Measurements from ENCODE around the gene NPR1.

The NPR1 gene

GRCh38 chr1:153680120-153680403 is 1.6 kb downstream of the NPR1 start:
- Histone ChIP-seq H2AFZ (ENCODE audit: low read depth, low read length, severe bottlenecking) (no peak overlapping the region), H3K4me3 (ENCODE audit: insufficient read depth, low read length, poor library complexity, severe bottlenecking) (no peak overlapping the region)

DNA sequence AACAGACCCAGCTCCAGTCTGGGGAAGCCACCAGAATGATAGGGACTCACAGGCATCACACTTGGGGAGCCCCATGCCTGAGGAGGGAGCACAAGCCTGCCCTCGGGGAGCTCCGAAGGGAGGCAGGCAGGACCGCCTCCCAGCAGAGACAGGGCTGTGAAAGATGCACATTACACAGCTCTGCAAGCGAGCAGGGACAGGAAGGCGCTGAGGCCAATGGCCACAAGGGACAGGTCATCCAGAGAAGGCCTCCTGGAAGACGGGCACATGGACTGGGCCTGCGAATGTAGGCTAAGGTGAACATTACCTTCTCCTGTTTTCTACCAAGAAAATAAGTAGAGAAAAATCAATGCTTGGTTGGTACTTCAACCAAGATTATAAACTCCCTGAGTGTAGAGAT is 4.2 kb downstream of the NPR1 start:
- Histone ChIP-seq H3K9me2 (replicated peaks; ENCODE audit: insufficient read depth, low read length) (no peaks in the 10 kb centered on the region), H3K27me3 (ENCODE audit: low read length) (no peaks in the 10 kb centered on the region), H3K4me2 (ENCODE audit: low read depth, low read length, poor library complexity, severe bottlenecking) (no peak overlapping the region), H3K9ac (ENCODE audit: low read length) (no peak overlapping the region), H3F3A (ENCODE audit: insufficient read depth) (no peaks in the 10 kb centered on the region), H3K36me3 (ENCODE audit: low read length) (no peaks in the 10 kb centered on the region), H3K4me3 (ENCODE audit: insufficient read depth, low read length, poor library complexity, severe bottlenecking) (no peak overlapping the region), H3K9me3 (ENCODE audit: insufficient read depth, low read length) (no peaks in the 10 kb centered on the region), H2AFZ (ENCODE audit: low read depth, low read length, severe bottlenecking) (no peak overlapping the region), H3K79me2 (ENCODE audit: insufficient read depth, low read length) (no peaks in the 10 kb centered on the region), H4K20me1 (ENCODE audit: low read depth, low read length) (no peaks in the 10 kb centered on the region), H3K27ac (ENCODE audit: low read depth, low read length) (no peak overlapping the region)
- TF ChIP-seq, protein P1, sequence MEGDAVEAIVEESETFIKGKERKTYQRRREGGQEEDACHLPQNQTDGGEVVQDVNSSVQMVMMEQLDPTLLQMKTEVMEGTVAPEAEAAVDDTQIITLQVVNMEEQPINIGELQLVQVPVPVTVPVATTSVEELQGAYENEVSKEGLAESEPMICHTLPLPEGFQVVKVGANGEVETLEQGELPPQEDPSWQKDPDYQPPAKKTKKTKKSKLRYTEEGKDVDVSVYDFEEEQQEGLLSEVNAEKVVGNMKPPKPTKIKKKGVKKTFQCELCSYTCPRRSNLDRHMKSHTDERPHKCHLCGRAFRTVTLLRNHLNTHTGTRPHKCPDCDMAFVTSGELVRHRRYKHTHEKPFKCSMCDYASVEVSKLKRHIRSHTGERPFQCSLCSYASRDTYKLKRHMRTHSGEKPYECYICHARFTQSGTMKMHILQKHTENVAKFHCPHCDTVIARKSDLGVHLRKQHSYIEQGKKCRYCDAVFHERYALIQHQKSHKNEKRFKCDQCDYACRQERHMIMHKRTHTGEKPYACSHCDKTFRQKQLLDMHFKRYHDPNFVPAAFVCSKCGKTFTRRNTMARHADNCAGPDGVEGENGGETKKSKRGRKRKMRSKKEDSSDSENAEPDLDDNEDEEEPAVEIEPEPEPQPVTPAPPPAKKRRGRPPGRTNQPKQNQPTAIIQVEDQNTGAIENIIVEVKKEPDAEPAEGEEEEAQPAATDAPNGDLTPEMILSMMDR (IDR thresholded peaks at IDR 0.05; ENCODE audit: insufficient read depth, low read length, poor library complexity, severe bottlenecking) = no peak
- no peak for TF ChIP-seq EZH2phosphoT487 (conservative IDR thresholded peaks at IDR 0.05; ENCODE audit: low read length)

More at GRCh38 chr1:153680120-153680403, 1.6 kb downstream of the NPR1 start:
- no peak overlapping the region for H3K4me2 ChIP-seq (ENCODE audit: low read depth, low read length, poor library complexity, severe bottlenecking)
- no peaks in the 10 kb centered on the region for H3K27me3 ChIP-seq (ENCODE audit: low read length)
- H3K9ac ChIP-seq (ENCODE audit: low read length) = no peak overlapping the region
- no peaks in the 10 kb centered on the region for H3K36me3 ChIP-seq (ENCODE audit: low read length)
- H4K20me1 ChIP-seq (ENCODE audit: low read depth, low read length) = no peaks in the 10 kb centered on the region
- H3F3A ChIP-seq (ENCODE audit: insufficient read depth) = no peaks in the 10 kb centered on the region
- H3K27ac ChIP-seq (ENCODE audit: low read depth, low read length) = no peak overlapping the region
- TF ChIP-seq EZH2phosphoT487 (conservative IDR thresholded peaks at IDR 0.05; ENCODE audit: low read length) = no peak
- TF ChIP-seq, protein P1 (IDR thresholded peaks at IDR 0.05; ENCODE audit: insufficient read depth, low read length, poor library complexity, severe bottlenecking) = no peak
- no peaks in the 10 kb centered on the region for H3K9me3 ChIP-seq (ENCODE audit: insufficient read depth, low read length)
- H3K9me2 ChIP-seq (replicated peaks; ENCODE audit: insufficient read depth, low read length) = no peaks in the 10 kb centered on the region
- H3K79me2 ChIP-seq (ENCODE audit: insufficient read depth, low read length) = no peaks in the 10 kb centered on the region

DNA sequence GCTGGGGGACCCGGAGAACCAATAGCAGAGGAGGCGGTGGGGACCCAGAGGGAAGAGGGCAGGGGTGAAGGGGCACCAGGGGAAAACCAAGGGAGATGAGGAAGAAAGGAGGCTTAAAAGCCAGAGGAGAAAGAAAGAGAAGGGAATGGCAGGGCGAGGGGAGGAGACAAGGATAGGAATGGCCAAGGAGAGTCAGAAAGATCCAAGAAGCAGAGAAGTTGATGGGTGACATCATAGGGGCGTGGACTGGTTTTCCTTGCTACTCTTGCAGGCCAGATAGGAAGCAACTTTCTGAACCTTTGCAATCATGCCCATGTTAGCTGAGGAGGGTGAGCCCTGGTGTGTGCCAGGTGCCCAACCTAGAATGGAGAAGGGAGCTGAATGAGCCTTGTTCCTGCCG is 5.4 kb downstream of the NPR1 start:
- no peaks in the 10 kb centered on the region for H3K36me3 ChIP-seq (ENCODE audit: low read length)
- no peaks in the 10 kb centered on the region for H3K9me3 ChIP-seq (ENCODE audit: insufficient read depth, low read length)
- no peak overlapping the region for H3K4me3 ChIP-seq (ENCODE audit: insufficient read depth, low read length, poor library complexity, severe bottlenecking)
- H3K79me2 ChIP-seq (ENCODE audit: insufficient read depth, low read length) = no peaks in the 10 kb centered on the region
- H4K20me1 ChIP-seq (ENCODE audit: low read depth, low read length) = no peaks in the 10 kb centered on the region
- H3K27me3 ChIP-seq (ENCODE audit: low read length) = no peaks in the 10 kb centered on the region
- H3F3A ChIP-seq (ENCODE audit: insufficient read depth) = no peaks in the 10 kb centered on the region
- H3K4me2 ChIP-seq (ENCODE audit: low read depth, low read length, poor library complexity, severe bottlenecking) = no peak overlapping the region
- TF ChIP-seq EZH2phosphoT487 (conservative IDR thresholded peaks at IDR 0.05; ENCODE audit: low read length) = no peak
- TF ChIP-seq, protein P1 (IDR thresholded peaks at IDR 0.05; ENCODE audit: insufficient read depth, low read length, poor library complexity, severe bottlenecking) = no peak
- no peak overlapping the region for H3K27ac ChIP-seq (ENCODE audit: low read depth, low read length)
- H2AFZ ChIP-seq (ENCODE audit: low read depth, low read length, severe bottlenecking) = no peak overlapping the region
- no peak overlapping the region for H3K9ac ChIP-seq (ENCODE audit: low read length)
- H3K9me2 ChIP-seq (replicated peaks; ENCODE audit: insufficient read depth, low read length) = no peaks in the 10 kb centered on the region

- Histone ChIP-seq H3K9me3 (ENCODE audit: insufficient read depth, low read length) (no peaks in the 10 kb centered on the region), H2AFZ (ENCODE audit: low read depth, low read length, severe bottlenecking) (no peak overlapping the region), H3K27me3 (ENCODE audit: low read length) (no peaks in the 10 kb centered on the region), H3K4me3 (ENCODE audit: insufficient read depth, low read length, poor library complexity, severe bottlenecking) (no peak overlapping the region), H3K27ac (ENCODE audit: low read depth, low read length) (no peak overlapping the region), H3K9ac (ENCODE audit: low read length) (no peak overlapping the region), H3K79me2 (ENCODE audit: insufficient read depth, low read length) (no peaks in the 10 kb centered on the region), H4K20me1 (ENCODE audit: low read depth, low read length) (no peaks in the 10 kb centered on the region), H3K4me2 (ENCODE audit: low read depth, low read length, poor library complexity, severe bottlenecking) (no peak overlapping the region), H3K9me2 (replicated peaks; ENCODE audit: insufficient read depth, low read length) (no peaks in the 10 kb centered on the region), H3K36me3 (ENCODE audit: low read length) (no peaks in the 10 kb centered on the region), H3F3A (ENCODE audit: insufficient read depth) (no peaks in the 10 kb centered on the region)
- TF ChIP-seq EZH2phosphoT487 (conservative IDR thresholded peaks at IDR 0.05; ENCODE audit: low read length) = no peak
- TF ChIP-seq, protein P1 (IDR thresholded peaks at IDR 0.05; ENCODE audit: insufficient read depth, low read length, poor library complexity, severe bottlenecking) = no peak
These were observed 6.4 kb downstream of the NPR1 start for GRCh38 chr1:153684892-153685291.
